ENCODE data around the gene SRC.

GRCh38 chr20:37366743-37367142 lies 20.8 kb downstream of the SRC start:
- no peak for TF ChIP-seq EZH2 (IDR thresholded peaks at IDR 0.05; ENCODE audit: low read depth, low read length, severe bottlenecking)
- no peak for TF ChIP-seq TAF1 (IDR thresholded peaks at IDR 0.05; ENCODE audit: low read depth, low read length)
- no peak for TF ChIP-seq CTCF (IDR thresholded peaks at IDR 0.05; ENCODE audit: control extremely low read depth in 1 of 3, insufficient read depth in 1 of 3, low read depth in 1 of 3, low read length in 3 of 3)
- no peak for TF ChIP-seq SUZ12 (IDR thresholded peaks at IDR 0.05; ENCODE audit: low read length)
- no peak for TF ChIP-seq JUN (IDR thresholded peaks at IDR 0.05; ENCODE audit: low read depth, low read length)
- no peak for TF ChIP-seq NRF1 (IDR thresholded peaks at IDR 0.05; ENCODE audit: low read depth, low read length)
- TF ChIP-seq ZNF274 (IDR thresholded peaks at IDR 0.05; ENCODE audit: borderline replicate concordance, extremely low read depth, low read length) = no peak
- TF ChIP-seq ATF2 (IDR thresholded peaks at IDR 0.05; ENCODE audit: low read length) = no peak
- TF ChIP-seq POLR2A (IDR thresholded peaks at IDR 0.05; ENCODE audit: control extremely low read depth in 1 of 2, low read depth in 2 of 2, low read length in 2 of 2) = no peak
- TF ChIP-seq SP2 (IDR thresholded peaks at IDR 0.05; ENCODE audit: low read length) = no peak
- no peak for TF ChIP-seq MAFK (IDR thresholded peaks at IDR 0.05; ENCODE audit: low read depth, low read length)
- no peak for TF ChIP-seq SIN3A (conservative IDR thresholded peaks at IDR 0.05 in 1 of 2, IDR thresholded peaks at IDR 0.05 in 1 of 2; ENCODE audit: low read depth in 1 of 2, low read length in 2 of 2)
- TF ChIP-seq SIRT6 (IDR thresholded peaks at IDR 0.05; ENCODE audit: low read length) = no peak
- no peak for TF ChIP-seq SP4 (IDR thresholded peaks at IDR 0.05; ENCODE audit: low read length)

Data from H1 (cell line).